ENCODE results near the gene PSMD7. TPM values are rescaled to one million over a fixed set of nuclear protein-coding genes. Genes with fewer than 3 reads are reported as not detected.
"Not testable (repeated sequence)": the region's sequence is repeated elsewhere in the genome, so short reads cannot be mapped to it uniquely, and the experiment has no call there.

The PSMD7 gene
- total RNA-seq, 1 donor from 2014 or later, result 78.3 TPM

DNA sequence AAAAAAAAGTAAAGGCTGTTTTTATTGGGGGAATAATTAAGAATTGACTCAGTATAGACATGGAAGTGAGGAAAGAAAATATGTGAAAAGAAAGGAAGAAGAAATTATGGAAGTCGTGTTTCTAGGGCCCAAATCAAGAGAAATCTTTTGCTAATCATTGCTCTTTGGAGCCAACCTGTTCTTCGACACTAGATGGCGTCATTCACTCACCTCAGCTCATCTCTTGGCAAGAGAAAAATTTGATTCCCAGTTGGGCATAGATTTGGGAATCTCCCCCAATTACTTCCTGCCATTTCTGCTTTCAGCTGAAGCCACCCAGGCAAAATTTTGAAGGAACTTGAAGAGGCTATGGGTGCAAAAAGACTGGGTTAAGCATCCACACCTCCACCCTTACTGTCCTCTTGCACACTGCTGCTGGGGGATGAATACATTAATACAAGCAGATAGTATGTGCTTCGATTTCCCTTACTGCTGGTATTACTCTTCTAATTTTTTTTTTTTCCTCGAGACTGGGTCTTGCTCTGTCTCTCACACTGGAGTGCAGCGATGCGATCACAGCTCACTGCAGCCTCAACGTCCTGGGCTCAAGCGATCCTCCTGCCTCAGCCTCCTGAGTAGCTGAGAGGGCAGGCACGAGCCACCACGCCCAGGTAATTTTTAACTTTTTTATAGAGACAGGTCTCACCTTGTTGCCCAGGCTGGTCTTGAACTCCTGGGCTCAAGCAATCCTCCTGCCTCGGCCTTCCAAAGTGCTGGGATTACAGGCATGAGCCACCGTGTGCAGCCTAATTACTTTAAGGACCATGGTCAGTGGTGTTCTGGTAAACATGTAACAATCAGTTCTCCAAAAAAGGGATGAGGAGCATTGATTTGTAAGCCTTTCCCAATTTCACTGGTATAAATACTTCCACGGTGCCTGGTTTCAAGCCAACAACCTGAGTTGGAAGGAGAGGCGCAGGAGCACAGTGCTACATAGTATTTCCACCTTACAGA, 13.5 kb downstream of the PSMD7 start:
- no peak overlapping the region for H3K4me3 Mint-ChIP-seq
- peaks cover 14% of the 10 kb centered on the region for H3K36me3 Mint-ChIP-seq
- no peaks in the 10 kb centered on the region for H3K9me3 Mint-ChIP-seq
- H3K27ac Mint-ChIP-seq, result no peak overlapping the region
- no peaks in the 10 kb centered on the region for H3K4me1 Mint-ChIP-seq
- TF ChIP-seq, protein P1, sequence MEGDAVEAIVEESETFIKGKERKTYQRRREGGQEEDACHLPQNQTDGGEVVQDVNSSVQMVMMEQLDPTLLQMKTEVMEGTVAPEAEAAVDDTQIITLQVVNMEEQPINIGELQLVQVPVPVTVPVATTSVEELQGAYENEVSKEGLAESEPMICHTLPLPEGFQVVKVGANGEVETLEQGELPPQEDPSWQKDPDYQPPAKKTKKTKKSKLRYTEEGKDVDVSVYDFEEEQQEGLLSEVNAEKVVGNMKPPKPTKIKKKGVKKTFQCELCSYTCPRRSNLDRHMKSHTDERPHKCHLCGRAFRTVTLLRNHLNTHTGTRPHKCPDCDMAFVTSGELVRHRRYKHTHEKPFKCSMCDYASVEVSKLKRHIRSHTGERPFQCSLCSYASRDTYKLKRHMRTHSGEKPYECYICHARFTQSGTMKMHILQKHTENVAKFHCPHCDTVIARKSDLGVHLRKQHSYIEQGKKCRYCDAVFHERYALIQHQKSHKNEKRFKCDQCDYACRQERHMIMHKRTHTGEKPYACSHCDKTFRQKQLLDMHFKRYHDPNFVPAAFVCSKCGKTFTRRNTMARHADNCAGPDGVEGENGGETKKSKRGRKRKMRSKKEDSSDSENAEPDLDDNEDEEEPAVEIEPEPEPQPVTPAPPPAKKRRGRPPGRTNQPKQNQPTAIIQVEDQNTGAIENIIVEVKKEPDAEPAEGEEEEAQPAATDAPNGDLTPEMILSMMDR (IDR thresholded peaks at IDR 0.05; ENCODE audit: unreplicated experiment), result peak; percentile 69
- no peak for DNase-seq (ENCODE audit: low spot score in 2 of 2, unreplicated experiment in 2 of 2)
- no peaks in the 10 kb centered on the region for H3K27me3 Mint-ChIP-seq (ENCODE audit: low read depth)

DNA sequence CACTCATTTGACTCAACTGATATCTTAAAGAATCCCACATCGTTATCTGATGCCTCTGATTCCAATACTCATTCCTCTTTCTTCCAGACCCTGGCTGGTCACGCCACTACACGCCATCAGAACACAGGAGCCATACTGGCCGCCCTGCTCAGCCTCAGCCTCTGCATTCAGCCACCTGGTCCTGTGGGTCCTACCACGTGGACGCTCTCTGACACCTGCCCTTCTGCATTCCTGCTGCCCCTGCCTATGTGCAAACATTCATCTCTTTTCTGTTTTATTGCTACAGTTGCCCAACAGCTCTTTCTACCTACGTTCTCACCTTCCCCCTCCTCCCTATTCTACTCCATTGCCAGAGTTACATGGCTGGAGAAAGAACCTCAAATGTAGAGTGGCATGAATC, 18.4 kb downstream of the PSMD7 start:
- TF ChIP-seq, protein P1 (IDR thresholded peaks at IDR 0.05; ENCODE audit: unreplicated experiment), result no peak
- Mint-ChIP-seq H3K4me1 (no peaks in the 10 kb centered on the region), H3K27ac (no peak overlapping the region), H3K9me3 (no peaks in the 10 kb centered on the region), H3K27me3 (ENCODE audit: low read depth) (no peaks in the 10 kb centered on the region), H3K36me3 (peaks cover 10% of the 10 kb centered on the region), H3K4me3 (no peak overlapping the region)
- DNase-seq (ENCODE audit: low spot score in 2 of 2, unreplicated experiment in 2 of 2), result no peak

DNA sequence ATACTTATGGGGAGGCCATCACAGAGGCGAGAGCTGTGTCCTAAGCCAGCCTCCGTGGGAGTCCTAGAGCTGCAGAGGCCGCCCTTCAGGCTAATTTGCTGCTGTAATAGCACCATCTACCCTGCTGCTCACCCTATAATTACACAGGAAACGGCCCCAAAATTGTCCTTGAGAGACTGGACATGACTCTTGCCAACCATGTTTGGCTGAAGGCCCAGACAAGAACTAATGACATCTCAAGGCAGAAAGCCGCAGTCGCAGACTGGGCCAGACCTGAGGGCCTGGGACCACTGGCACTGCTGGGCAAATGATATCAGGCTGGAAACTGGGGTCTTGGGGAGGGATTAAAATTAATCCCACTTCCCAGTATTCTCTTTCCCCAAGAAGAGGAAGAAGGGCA, 24.1 kb downstream of the PSMD7 start:
- H3K36me3 Mint-ChIP-seq, result peaks cover 2% of the 10 kb centered on the region
- H3K9me3 Mint-ChIP-seq, result no peaks in the 10 kb centered on the region
- TF ChIP-seq, protein P1 (IDR thresholded peaks at IDR 0.05; ENCODE audit: unreplicated experiment), result no peak
- no peak overlapping the region for H3K27ac Mint-ChIP-seq
- H3K4me3 Mint-ChIP-seq, result no peak overlapping the region
- no peak for DNase-seq (ENCODE audit: low spot score in 2 of 2, unreplicated experiment in 2 of 2)
- no peaks in the 10 kb centered on the region for H3K4me1 Mint-ChIP-seq
- H3K27me3 Mint-ChIP-seq (ENCODE audit: low read depth), result no peaks in the 10 kb centered on the region

DNA sequence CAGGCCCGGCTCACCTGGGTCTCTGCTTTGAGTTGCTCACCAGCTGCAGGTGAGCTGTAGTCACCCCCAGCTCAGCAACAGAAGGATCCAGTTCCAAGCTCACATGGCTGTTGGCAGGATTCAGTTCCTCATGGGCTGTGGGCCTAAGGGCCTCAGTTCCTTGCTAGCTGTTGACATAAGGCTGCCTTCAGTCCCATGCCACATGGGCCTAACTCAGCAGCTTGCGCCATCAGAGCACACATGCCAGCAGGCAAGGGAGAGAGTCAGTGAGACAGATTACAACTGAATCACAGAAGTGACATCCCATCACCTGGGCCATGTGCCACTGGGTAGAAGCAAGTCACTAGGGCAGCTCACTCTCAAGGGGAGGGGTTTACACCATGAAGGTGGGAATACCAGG, 24.7 kb downstream of the PSMD7 start:
- H3K27ac Mint-ChIP-seq, result no peak overlapping the region
- TF ChIP-seq, protein P1 (IDR thresholded peaks at IDR 0.05; ENCODE audit: unreplicated experiment), result no peak
- H3K4me3 Mint-ChIP-seq, result no peak overlapping the region

DNA sequence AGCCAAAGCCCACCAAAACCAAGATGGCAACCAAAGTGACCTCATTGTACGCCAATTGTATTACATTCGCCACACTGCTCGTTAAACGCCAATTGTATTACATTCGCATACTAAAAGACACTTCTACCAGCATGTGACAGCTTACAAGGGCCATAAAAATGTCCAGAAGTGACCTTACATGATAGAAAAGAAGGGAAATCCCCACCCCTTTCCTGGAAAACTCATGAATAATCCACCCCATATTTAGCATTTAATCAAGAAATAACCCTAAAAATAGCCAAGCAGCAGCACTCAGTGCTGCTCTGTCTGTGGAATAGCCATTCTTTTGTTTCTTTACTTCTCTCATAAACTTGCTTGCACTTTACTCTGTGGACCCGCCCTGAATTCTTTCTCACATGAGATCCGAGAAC, 25.7 kb downstream of the PSMD7 start:
- peaks cover 13% of the 10 kb centered on the region for H3K36me3 Mint-ChIP-seq
- H3K4me3 Mint-ChIP-seq, result no peak overlapping the region
- no peaks in the 10 kb centered on the region for H3K27me3 Mint-ChIP-seq (ENCODE audit: low read depth)
- no peak for DNase-seq (ENCODE audit: low spot score in 2 of 2, unreplicated experiment in 2 of 2)
- no peak overlapping the region for H3K27ac Mint-ChIP-seq
- H3K9me3 Mint-ChIP-seq, result no peaks in the 10 kb centered on the region
- TF ChIP-seq, protein P1 (IDR thresholded peaks at IDR 0.05; ENCODE audit: unreplicated experiment), result no peak
- H3K4me1 Mint-ChIP-seq, result no peaks in the 10 kb centered on the region

More for the DNA sequence above, 24.7 kb downstream of the PSMD7 start:
- no peaks in the 10 kb centered on the region for H3K27me3 Mint-ChIP-seq (ENCODE audit: low read depth)
- H3K9me3 Mint-ChIP-seq, result no peaks in the 10 kb centered on the region
- DNase-seq (ENCODE audit: low spot score in 2 of 2, unreplicated experiment in 2 of 2), result no peak
- H3K4me1 Mint-ChIP-seq, result no peaks in the 10 kb centered on the region
- H3K36me3 Mint-ChIP-seq, result peaks cover 7% of the 10 kb centered on the region

DNA sequence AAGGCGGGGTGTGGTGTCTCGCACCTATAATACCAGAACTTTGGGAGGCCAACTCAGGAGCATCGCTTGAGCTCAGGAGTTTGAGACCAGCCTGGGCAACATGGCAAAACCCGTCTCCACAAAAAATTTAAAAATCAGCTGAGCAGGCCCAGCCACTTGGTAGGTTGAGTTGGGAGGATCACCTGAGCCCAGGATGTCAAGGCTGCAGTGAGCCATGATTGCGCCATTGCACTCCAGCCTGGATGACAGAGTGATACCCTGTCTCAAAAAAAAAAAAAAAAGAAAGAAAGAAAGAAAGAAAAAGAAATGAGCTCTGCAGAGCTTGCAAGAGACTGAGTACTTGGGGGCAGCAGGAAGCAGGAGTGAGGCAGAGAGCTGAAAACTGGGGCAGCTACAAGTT, 28.2 kb downstream of the PSMD7 start:
- not testable (repeated sequence) for H3K4me3 Mint-ChIP-seq; H3K27me3 Mint-ChIP-seq (ENCODE audit: low read depth); H3K4me1 Mint-ChIP-seq; H3K27ac Mint-ChIP-seq; H3K9me3 Mint-ChIP-seq; DNase-seq (ENCODE audit: low spot score in 2 of 2, unreplicated experiment in 2 of 2)
- H3K36me3 Mint-ChIP-seq, result peaks cover 21% of the 10 kb centered on the region

Data from mesothelial cell of epicardium (in vitro differentiated cells).